NT2/D1 (cell line): Measurements from ENCODE around the gene TRAF6.

ENCODE experiments used
- SUZ12 ChIP-seq: IDR thresholded peaks from 2 replicates; pipeline ENCODE4 v1.6.1; 2011; ENCODE audit not compliant: insufficient read length, insufficient read depth; ENCODE audit errors: extremely low read depth
- YY1 ChIP-seq: IDR thresholded peaks from 2 replicates; pipeline ENCODE4 v1.6.1; 2011; ENCODE audit not compliant: insufficient read length, insufficient read depth
- ZNF274 ChIP-seq: IDR thresholded peaks from 2 replicates; pipeline ENCODE4 v1.6.1; 2011; ENCODE audit warnings: mild to moderate bottlenecking, low read depth, low read length

- TF ChIP-seq YY1 (no peak), ZNF274 (no peak), SUZ12 (no peak)
Measured at GRCh38 chr11:36449561-36450096, 60.4 kb downstream of the TRAF6 start.
